ENCODE measurements around the gene NAPSA.

The NAPSA gene

DNA sequence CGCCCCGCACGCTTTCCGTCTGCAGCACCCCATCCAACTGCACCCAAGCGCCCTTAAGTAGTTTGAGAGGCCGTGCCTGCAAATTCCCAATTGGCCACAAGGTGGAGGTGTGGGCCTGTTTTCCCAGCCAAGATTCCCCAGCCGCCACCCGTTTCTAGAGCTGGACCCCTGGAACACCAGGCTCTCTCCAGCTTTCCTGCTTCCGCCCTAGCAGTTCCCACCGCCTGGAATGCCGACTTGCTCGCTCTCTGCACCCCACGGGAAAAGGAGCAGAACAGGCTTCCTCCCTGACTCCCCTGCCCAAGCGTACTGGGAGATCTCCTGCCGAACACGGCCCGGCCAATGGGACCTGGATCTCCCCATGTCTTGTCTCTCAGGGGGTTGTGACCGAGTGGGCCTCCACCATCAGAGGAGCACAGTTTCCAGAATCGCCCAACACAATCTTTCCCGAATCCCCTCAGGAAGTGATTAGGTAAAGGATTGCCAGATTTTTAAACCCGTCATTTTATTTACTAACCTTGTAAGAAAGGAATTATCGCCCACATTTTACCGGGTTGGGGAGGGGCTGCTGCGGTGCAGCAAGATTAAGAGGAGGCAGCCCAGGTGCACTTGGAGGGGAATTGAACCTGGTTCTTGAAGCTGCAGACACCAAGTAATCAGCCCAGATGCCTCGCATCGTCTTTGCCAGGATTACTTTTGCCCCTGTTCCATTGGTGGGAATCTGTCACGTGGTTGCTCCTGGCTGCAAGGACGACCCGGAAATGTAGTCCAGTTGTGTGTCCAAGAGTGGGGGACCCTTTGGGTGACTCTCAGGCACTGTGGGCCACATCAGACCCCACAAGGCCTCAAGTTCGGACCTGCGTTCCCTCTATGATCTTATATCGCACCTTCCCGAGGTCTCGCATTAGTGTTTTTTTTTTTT, 3.5 kb upstream of the NAPSA start:
- DNase-seq (ENCODE audit: low spot score), result peak; percentile 81
- TF ChIP-seq, protein P1, sequence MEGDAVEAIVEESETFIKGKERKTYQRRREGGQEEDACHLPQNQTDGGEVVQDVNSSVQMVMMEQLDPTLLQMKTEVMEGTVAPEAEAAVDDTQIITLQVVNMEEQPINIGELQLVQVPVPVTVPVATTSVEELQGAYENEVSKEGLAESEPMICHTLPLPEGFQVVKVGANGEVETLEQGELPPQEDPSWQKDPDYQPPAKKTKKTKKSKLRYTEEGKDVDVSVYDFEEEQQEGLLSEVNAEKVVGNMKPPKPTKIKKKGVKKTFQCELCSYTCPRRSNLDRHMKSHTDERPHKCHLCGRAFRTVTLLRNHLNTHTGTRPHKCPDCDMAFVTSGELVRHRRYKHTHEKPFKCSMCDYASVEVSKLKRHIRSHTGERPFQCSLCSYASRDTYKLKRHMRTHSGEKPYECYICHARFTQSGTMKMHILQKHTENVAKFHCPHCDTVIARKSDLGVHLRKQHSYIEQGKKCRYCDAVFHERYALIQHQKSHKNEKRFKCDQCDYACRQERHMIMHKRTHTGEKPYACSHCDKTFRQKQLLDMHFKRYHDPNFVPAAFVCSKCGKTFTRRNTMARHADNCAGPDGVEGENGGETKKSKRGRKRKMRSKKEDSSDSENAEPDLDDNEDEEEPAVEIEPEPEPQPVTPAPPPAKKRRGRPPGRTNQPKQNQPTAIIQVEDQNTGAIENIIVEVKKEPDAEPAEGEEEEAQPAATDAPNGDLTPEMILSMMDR (IDR thresholded peaks at IDR 0.05; ENCODE audit: extremely low read depth, missing control alignments), result peak; percentile 79

DNA sequence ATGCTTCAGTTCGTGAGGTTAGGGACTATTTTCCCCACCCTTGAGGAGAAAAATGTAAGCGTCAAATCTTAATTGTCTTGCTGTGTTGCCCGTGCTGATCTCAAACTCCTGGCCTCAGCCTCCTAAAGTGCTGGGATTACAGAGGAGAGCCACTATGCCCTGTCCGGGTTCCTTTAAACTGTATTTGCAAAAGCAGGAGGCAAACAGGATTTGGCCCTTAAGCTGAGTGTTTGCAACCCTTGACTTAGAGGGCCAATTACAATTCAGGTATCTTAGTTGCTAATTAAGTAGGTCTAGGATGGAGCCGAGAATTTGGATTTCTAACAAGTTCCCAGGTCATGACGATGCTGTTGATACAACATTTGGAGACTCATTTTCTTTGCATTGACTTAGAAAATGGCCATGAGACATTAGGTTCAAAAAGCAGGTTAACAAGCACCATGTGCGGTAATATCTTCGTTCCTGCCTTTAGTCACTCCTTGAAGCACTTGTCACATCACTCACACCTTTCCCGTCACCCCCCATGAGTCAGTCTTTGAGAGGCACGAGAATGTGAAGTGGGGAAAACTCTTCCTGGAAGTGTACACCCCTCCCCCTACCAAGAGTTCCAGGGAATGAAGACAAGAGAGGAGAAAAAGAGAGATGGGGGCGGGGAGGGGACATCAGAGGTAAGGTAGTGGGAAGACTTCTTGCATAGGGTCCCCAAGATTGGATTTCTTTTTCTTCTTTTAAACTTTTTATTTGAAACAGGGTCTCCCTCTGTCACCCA, 2.6 kb downstream of the NAPSA start:
- TF ChIP-seq, protein P1 (IDR thresholded peaks at IDR 0.05; ENCODE audit: extremely low read depth, missing control alignments), result no peak

DNA sequence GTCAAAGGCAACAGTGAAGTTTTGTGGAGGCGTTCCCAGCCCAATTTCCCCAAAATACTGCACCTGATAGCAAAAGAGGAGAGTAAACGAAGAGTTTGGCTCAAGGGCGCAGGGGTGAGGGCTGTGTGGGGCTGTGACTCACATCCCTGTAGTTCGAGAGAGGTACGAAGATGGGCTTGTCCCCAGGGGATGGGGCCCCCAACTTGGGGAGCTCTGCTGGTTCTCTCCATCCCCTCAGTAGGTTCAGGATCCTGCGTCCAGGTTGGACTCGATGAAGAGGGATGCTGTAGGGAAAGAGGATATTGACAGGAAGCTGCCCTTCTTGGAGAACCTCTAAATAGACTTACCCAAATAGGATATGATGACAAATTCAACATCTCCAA, 3.4 kb downstream of the NAPSA start:
- TF ChIP-seq, protein P1 (IDR thresholded peaks at IDR 0.05; ENCODE audit: extremely low read depth, missing control alignments), result no peak
- DNase-seq (ENCODE audit: low spot score), result no peak

More for the DNA sequence above, 2.6 kb downstream of the NAPSA start:
- DNase-seq (ENCODE audit: low spot score), result no peak

DNA sequence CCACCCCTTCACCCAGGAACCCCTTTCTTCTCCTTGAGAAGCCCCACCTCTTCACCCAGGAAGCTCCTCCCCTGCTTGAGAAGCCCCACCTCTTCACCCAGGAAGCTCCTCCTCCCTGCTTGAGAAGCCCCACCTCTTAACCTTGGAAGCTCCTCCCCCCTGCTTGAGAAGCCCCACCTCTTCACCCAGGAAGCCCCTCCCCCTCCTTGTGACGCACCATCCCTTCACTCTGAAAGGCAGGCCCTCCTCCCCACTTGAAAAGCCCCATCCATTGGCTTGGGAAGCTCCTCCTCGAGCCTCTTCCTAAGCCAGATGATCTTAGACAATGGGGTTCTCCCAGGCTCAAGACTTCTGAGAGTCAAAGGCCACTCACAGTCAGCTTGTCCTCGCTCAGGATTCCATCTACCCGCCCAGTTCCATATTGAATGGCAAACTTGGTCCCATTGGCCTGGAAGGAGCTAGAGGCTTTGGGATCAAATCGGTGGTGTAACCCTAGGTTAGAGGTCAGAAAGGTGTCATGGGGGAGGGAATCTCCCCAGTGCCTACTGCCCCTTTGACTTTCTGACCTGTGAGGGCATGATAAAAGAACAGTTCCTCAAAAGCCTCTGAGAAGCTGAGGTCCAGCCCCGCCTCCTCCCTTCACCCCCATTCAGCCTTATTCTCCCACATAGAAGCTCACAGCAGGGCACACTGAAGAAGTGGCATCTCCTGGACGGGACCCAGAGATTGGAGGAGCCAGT, 4.0 kb downstream of the NAPSA start:
- DNase-seq (ENCODE audit: low spot score), result no peak
- TF ChIP-seq, protein P1 (IDR thresholded peaks at IDR 0.05; ENCODE audit: extremely low read depth, missing control alignments), result no peak

DNA sequence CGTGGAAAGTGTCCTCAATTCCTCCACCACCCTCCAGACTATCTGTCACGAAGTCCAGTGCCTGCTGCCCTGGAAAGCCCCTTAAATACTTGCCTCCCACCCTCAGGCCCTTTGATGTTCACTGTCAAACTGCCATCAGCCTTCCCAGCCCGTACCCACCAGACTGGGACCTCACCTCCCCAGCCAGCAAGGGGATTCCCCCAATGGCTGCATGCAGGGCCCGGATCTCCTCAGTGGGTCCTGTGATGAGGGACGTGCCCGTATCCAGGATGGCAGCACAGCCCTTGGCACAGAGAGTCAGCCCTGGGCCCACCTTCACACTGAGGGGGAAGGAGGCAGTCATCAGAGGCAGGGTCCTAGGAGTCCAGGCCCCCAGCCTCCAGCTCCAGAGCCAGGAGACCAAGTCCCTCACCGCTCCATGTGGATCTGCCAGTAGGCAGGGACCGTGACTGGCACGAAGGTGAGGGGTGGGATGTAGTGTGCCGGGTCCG, 6.1 kb downstream of the NAPSA start:
- DNase-seq (ENCODE audit: low spot score), result no peak
- TF ChIP-seq, protein P1 (IDR thresholded peaks at IDR 0.05; ENCODE audit: extremely low read depth, missing control alignments), result no peak

DNA sequence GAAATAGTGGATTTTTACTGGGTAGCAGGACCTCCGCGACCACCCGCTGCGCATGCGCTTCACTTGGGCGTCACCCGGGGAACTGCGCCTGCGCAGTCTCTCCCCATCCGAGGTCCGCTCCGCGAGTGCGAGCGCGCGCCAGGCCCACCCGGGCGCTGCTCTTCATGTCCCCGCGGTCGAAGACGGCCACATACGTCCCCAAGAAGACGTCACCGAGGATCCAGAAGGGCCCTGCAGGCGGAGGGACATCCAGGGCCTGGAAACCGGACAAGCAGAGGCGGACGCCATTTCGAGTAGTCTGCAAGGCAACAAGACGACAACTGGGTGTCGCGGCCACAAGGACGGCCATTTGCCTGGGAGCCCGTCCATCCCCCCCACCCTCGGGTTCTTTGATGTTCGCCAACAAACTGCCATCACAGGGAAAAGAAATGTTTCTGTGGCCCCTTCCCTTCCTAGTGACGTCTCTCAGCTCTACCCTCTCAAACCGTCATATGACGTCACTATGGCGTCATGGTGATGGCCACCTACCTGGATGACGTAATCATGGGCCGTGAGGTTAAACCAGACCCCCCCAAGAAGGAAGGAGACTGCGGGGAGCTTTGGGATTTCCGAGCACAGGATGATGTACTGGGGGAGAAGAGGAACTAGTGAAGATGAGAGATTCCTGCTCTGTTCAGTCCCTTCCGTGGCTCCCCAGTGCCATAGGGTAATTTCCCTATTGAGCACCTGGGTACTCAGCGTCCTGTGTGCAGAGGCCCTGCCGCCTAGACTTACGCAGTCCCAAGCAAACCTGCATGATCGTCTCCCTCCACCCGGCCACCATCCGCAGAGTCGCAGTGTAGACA, 6.7 kb downstream of the NAPSA start:
- TF ChIP-seq, protein P1 (IDR thresholded peaks at IDR 0.05; ENCODE audit: extremely low read depth, missing control alignments), result no peak
- DNase-seq (ENCODE audit: low spot score), result peak; percentile 82

All from GM20000 (cell line).